Skin of body (tissue), 2 donors: ENCODE results near the gene NUDT3. TPM values are rescaled to one million over a fixed set of nuclear protein-coding genes. Genes with fewer than 3 reads are reported as not detected.
"Not testable (repeated sequence)": the region's sequence is repeated elsewhere in the genome, so short reads cannot be mapped to it uniquely, and the experiment has no call there.

Experiments
- DNase-seq: peaks from one replicate; lab custom pipeline; 2025; lab: John Stamatoyannopoulos, UW
- total RNA-seq: library from RNA; depleted of rRNA; stranded (reverse); fragments of >200 nt; gene quantifications from one replicate; pipeline ENCODE4 v1.2.3, GENCODE V29; 2014

NUDT3 gene
- total RNA-seq, 1 donor from 2014 or later = 21.3 TPM

DNA sequence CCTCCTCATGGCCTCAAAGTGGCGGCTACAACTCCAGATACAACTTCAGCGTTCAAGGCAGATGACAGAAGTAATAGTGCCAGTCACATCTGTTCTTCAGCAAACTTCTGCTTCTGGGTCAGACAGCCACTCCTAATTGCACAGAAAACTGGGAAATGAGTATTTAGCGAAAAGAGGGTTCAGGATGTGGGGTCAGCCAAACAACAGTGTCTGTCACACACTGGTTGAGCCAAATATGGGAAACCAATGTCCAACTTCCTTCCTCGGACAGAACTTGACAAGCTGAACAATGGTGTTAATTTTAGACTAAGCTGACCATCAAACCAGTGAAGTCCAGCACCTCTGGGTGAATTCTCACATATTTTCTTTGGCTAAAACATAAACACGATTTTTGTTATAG lies 22.1 kb downstream of the NUDT3 start:
- peak; percentile 26 for DNase-seq

GRCh38 chr6:34369385-34369784 lies 23.1 kb downstream of the NUDT3 start:
- no peak for DNase-seq

- no peak for DNase-seq
Observed at GRCh38 chr6:34366639-34366921, 25.9 kb downstream of the NUDT3 start.

- not testable (repeated sequence) for DNase-seq
Observed at GRCh38 chr6:34365781-34366638, 26.5 kb downstream of the NUDT3 start.

- DNase-seq = not testable (repeated sequence)
Observed at GRCh38 chr6:34363681-34364075, 28.8 kb downstream of the NUDT3 start.

GRCh38 chr6:34362909-34363680 lies 29.4 kb downstream of the NUDT3 start:
- no peak for DNase-seq

DNA sequence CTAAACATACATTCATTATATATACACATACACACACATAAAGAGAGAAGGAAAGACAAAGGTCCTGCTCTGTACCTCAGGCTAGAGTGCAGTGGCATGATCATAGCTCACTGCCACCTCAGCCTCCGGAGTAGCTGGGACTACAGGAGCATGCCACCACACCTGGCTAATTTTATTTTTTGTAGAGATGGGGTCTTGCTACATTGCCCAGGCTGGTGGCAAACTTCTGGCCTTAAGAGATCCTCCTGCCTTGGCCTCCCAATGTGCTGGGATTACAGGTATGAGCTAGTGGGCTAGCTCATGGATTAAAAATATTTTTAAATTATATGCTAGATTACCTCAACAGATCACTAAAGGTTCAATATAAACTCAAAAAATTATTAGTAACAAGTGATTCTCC lies 30.3 kb downstream of the NUDT3 start:
- no peak for DNase-seq

DNA sequence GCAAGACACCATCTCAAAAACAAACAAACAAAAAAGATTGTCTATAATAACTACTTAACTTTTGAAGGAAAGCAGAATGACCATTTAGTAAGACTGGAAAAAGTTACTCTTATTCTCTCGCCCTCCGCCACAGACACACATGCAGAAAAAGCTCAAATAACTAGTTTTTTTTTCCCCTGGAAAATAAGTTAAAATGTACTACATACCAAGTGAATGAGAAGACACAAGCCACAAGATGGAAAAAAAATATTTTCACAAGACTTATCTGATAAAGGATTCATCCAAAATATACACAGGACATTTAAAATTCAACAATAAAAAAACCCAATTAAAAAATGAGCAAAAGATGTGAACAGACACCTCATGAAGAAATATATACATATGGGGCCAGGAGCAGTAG lies 31.9 kb downstream of the NUDT3 start:
- no peak for DNase-seq

DNA sequence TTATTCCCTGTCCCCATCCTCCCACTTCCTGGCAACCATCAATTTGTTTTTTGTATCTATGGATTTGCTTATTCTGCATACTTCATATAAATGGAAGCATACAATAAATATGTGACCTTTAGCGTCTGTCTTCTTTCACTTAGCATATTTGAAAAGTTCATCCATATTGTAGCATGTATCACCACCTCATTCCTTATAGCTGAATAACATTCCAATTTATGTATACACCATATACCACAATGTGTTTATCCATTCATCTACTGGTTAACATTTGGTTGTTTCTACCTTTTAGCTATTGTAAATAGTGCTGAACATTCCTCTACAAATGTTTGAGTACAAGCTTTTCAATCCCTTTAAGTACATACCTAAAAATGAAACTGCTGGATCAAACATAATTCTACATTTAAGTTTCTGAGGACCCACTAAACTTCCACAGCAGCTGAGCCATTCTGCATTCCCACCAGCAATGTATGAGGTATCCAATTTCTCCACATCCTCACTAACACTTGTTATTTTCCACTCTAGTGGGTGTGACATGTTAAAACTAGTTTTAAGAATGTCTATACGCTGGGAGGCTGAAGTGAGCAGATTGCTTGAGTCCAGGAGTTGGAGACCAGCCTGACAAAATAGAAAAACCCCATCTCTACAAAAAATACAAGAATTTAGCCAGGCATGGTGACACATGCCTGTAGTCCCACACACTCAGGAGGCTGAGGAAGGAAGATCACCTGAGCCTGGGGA lies 32.9 kb downstream of the NUDT3 start:
- DNase-seq = no peak

GRCh38 chr6:34358389-34358905 lies 34.0 kb downstream of the NUDT3 start:
- DNase-seq = no peak

- DNase-seq = no peak
Observed at GRCh38 chr6:34357937-34358336, 34.5 kb downstream of the NUDT3 start.

- DNase-seq = no peak
Observed at GRCh38 chr6:34355889-34356288, 36.6 kb downstream of the NUDT3 start.

DNA sequence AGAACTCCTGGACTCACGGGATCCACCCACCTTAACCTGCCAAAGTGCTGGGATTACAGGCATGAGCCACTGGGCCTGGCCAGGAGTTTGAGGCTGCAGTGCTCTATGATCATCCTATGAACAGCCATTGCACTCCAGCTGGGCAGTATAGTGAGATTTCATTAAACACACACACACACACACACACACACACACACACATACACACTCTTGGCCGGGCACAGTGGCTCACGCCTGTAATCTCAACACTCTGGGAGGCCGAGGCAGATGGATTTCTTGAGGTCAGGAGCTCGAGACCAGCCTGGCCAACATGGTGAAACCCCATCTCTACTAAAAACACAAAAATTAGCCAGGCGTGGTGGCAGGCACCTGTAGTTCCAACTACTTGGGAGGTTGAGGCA lies 38.2 kb downstream of the NUDT3 start:
- DNase-seq = not testable (repeated sequence)

DNA sequence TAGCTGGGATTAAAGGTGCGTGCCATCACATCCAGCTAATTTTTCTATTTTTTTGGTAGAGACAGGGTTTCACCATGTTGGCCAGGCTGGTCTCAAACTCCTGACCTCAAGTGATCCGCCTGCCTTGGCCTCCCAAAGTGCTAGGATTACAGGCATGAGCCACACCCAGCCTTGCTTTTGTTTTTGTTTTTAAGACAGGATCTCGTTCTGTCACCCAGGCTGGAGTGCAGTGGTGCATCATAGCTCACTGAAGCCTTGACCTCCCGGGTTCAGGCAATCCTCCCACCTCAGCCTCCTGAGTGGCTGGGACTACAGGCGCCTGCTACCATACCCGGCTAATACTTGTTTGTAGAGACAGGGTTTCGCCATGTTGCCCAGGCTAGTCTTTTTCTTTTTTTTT lies 38.9 kb downstream of the NUDT3 start:
- DNase-seq = not testable (repeated sequence)

DNA sequence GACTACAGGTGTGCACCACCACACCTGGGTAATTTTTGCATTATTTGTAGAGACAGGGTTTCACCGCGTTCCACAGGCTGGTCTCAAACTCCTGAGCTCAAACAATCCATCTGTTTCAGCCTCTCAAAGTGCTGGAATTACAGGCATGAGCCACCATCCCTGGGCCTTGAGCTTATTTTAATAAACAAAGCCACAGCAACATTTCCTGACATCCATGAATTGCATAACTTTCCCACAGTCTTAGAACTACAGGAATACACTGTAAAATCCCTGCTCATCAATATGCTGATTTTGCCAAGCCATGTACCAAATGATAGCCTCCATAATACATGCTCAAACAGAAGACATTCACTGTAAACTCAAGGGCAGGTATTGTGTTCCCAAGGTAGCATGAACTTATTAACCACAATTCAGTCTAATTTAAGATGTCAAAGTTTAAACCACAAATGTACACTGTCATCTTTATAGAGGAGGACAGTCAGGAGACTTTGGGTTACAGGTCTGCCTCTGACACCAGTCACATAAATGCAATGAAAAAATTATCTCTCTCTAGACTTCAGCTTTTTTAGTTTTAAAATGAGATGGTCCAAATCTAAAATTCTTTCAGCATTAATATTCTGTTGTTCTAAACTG lies 40.0 kb downstream of the NUDT3 start:
- DNase-seq = no peak

DNA sequence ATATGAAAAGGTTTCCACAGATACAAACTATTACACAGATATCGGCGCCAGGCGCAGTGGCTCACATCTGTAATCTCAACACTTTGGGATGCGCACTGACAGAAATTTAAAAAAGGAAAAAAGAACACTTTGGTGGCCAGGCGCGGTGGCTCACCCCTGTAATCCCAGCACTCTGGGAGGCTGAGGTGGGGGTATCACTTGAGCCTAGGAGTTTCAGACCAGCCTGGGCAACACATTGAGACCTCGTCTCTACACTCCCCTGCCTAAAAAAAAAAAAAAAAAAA lies 41.6 kb downstream of the NUDT3 start:
- no peak for DNase-seq

GRCh38 chr6:34350137-34350933 lies 42.1 kb downstream of the NUDT3 start:
- no peak for DNase-seq

GRCh38 chr6:34349211-34349610 lies 43.3 kb downstream of the NUDT3 start:
- no peak for DNase-seq

DNA sequence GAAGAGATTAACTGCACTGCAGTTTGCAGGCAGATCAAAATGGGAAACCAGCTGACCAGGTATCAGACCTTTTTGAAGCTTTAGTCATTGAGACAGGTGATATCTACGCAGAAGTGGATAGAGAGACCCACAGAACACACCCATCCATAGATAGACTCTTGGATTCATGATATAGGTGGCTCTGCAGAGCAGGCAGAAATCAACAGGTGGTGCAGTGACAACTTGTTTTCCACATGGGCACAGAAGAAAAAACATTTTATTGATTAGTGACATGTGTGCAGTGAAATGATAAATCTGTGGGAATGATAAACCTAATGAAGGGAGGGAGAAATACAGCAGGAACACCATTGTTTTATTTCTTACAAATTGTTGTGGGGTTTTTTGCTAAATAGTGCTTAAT lies 45.2 kb downstream of the NUDT3 start:
- no peak for DNase-seq

DNA sequence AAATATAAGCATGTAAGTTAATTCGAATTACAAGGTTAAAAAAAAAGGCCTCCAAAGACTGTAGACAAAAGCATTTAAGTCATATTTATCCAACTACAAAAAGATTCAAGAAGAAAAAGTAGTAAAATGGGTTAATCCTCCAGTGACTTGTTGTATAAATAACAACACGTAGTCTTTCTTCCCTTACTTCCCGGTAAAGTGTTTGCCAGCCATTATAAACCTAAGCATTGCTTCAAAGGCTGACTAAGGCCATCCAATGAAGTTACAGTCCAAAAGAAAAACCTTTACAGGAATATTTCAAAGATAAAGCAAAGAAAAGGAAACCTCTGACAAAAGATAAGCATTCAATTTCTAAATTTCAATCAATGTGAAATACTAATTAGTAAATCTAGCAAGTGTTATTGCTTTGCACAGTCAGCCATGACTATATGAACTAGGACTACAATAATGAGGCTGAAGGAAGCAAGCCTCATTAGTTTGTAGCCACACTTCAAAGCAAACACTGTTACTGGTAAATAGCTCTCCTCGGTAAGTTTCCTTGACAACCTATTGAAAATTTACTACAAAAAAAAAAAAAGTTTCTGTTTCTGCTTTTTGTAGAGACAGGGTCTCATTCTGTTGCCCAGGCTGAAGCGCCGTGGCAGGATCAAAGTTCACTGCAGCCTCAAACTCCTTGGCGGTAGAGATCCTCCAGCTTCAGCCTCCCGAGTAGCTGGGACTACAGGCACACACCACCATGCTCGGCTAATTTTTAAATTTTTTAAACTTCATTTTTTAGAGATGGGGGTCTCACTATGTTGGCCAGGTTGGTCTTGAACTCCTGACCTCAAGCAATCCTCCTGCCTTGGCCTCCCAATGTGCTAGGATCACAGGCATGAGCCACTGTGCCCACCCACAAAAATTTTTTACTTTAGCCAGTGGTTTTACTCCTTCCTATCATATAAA lies 46.0 kb downstream of the NUDT3 start:
- DNase-seq = no peak
